ENCODE data around the gene MAP4K5.
"Not testable (repeated sequence)": the region's sequence is repeated elsewhere in the genome, so short reads cannot be mapped to it uniquely, and the experiment has no call there.

Gene MAP4K5

DNA sequence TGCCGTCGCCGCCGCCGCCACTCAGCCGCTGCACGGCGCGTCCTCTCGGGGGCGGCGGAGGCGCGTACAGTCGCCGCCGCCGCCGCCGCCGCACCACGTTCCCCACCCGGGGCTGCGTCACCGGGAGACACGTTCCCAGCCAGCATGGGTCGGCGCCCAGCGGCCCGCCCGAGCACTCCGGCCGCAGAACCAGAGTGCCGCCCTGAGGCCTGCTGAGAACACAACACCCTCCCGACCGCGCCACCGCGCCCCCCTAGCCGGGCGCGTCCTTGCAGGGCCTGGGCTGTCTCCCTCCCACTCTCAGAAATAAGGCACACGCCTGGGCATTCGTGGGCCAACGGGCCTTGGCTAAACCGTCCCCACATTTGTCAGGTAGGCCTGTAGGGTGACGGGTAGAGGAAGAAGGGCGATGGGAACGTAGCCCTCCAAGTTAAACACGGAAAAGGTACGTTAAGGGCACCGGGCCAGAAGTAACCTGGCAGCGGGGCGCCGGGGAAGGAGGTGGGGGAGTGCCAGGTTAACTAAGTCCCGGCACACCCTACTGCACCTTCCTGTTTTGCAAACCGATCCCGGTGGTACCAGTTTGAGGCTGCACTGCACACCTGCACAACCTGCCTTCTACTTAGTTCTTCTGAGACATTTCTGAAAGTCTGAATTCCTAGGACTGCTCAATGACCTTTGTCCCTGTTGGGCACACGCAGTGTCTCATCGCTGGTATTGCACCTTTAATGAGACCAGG is at the start of gene MAP4K5:
Gene MAP4K5, minus strand, starts transcription at position 68 of the 739 bp plus-strand sequence. CDS start 520 bp downstream, outside the sequence.
- DNase-seq (ENCODE audit: low read depth in 3 of 3) = peak; percentile 74 to 89 (median 84)

DNA sequence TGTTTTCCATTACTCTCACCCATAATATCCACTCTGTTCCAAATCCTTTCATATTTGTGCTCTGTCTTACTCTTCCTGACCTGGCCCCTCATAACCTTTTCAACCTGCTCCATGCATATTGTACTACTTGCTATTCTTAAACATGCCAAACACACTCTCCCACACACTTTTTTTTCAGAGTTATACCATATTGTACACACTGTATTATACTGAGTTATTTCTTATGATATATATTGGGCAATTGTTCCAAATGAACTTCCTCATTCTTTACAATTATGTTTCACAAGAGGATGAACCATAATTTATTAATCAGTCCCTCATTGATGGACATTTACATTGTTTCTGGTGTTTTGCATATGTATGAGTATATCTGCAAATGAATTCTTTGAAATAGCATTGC is 46.1 kb upstream of the MAP4K5 start:
- DNase-seq (ENCODE audit: low read depth in 3 of 3) = no peak

DNA sequence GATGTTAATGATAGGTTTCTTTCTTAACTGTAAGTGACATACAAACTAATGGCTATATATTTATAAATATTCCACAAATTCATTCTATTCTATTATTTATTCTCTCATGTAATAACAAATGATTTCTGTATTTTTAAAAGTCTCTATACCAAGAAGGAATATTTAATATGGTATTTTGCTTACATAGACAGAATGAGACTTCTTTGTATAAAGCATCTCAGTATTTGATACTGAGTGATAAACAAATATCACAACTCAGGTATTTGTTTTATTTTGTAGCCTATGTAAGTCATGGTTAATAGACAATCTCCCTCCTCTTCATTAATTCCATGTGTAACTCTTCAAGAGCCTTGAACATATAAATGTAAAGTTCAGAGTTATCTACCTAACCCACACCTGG is 45.6 kb upstream of the MAP4K5 start:
- DNase-seq (ENCODE audit: low read depth in 3 of 3) = no peak

DNA sequence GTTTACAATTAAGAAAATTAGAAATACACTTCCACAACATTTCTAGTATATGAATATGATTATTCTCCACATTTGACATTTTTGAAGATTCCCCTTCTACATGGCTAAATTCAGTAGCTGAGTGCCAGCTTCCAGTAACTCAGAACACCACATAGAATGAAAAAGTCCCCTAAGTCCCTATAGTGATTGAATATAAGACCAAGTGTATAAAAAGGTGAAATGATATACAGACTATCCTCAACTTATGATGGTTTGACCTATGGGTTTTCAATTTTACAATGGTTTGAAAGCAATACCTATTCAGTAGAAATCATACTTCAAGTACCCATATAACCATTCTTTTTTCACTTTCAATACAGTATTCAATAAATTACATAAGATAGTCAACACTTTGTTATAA is 43.4 kb upstream of the MAP4K5 start:
- no peak for DNase-seq (ENCODE audit: low read depth in 3 of 3)

DNA sequence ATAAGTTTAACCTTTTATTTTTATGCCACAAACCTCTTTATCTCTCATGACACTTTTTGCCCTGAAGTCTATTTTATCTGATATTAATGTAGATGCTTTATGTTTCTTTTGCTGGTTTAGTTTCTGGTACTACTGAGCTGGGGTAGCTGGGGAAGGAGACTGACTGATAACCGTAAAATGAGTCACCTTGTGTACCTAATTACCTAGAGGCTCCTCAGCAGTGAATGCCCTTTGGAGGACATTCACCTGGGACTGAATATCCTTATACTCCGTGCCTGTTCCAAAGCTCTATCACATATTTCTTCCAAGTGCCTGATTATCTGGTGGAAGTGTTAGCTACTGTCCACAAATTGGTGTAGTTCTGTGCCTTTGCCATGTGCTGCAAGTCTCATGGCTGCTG is 41.5 kb upstream of the MAP4K5 start:
- no peak for DNase-seq (ENCODE audit: low read depth in 3 of 3)

DNA sequence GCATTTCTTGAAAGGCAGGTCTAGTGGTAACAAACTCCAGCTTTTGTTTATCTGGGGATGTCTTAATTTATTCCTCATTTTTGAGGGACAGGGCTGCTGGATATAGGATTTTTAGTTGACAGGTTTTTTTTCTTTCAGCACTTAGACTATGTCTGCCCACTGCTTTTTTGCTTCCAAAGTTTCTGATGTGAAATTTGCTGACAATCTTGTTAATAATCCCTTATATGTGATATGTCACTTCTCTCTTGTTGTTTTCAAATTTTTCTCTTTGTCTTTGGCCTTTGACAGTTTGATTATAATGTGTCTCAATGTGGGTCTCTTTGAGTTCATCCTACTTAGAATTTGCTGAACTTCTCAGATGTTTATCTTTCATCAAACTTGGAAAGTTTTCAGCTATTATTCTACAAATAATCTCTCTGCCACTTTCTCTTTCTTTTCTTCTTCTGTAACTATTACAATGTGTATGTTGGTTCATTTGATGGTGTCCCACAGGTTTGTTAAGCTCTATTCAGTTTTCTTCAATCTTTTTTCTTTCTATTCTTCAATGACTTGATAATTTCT is 37.4 kb upstream of the MAP4K5 start:
- no peak for DNase-seq (ENCODE audit: low read depth in 3 of 3)

DNA sequence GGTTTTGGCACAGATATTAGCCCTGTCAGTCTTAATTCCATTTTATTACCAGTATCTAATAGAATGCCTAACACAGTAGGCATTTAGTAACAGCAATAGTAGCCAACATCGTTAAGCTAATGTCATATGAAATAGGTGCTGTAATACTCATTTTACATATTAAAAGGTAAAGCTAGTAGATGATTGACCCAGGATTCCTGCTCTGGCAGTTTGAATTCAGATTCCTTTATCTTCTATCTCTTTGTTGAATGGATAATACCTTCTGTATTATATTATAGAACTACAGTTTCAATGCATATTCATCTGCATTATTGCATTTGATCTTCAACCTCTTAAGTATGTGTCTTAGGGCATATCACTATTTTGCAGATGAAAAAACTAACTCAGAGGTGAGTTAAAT is 30.5 kb upstream of the MAP4K5 start:
- DNase-seq (ENCODE audit: low read depth in 3 of 3) = no peak

DNA sequence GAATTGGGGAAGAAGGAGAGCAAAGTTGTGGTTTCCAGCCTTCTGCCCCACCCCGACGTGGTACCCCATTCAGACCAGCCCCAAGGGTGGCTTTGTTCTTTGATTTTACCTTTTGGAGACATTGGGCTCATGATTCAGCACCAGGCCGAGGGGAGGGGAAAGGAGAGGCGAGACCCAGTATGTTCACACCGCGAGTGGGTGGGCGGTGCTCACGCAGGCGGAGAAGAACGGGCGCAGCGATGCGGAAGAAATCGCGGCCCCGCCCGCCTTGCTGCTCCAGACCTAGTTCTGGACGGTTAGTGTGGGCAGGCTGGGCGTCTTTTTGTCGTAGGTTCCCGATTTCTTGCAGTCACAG is 28.5 kb upstream of the MAP4K5 start:
- peak; percentile 31 to 58 (median 40) for DNase-seq (ENCODE audit: low read depth in 3 of 3)

DNA sequence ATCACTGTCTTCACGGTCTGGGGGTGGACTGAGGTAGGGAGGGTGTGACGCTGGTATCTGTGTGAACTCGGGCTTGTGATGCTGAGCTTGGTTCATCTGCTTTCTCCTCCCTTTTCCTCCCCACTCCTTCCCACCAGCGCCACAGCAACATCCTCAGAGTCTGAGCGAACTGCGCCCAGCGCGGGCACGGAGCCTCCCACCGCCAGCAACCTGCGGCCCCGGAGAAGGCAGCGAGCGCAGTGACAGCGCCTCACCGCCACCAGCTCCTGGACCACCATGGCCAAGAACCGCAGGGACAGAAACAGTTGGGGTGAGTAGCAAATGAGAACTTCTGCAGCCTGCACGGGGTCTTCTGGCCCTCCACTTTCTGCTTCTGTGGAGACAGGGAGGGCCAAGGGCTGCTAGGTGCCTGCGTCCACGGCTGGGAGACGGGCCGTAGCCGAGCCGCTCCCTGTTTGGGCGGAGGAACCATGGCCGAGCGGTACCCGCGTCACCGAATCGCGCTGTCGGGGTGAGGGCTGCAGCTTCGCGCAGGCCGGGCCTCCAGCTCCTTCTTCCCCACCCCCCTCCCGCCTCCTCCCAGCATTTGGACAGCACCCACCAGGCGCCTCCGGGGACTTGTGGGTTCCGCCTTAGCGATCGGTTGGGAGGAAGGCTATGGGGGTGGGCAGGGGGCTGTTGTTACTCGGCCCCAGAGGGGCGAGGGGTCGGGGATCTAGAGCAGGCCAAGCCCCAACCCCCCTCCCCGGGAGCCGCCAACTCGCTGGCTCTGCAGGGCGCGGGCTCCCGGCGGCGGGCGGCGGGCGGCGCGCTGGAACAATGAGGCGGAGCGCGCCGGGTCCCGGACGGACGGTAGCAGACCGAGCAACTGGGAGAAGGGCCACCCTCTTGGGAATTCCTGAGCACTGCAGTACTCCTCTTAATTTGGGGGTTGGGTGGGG is 27.9 kb upstream of the MAP4K5 start, which contains the start of gene ATL1:
Gene ATL1, plus strand, starts transcription at position 156 of the 941 bp plus-strand sequence. Its CDS starts 121 bp downstream, at position 277.
- peak in 2 of 3 experiments; percentile 3 to 40 for DNase-seq (ENCODE audit: low read depth in 3 of 3)

DNA sequence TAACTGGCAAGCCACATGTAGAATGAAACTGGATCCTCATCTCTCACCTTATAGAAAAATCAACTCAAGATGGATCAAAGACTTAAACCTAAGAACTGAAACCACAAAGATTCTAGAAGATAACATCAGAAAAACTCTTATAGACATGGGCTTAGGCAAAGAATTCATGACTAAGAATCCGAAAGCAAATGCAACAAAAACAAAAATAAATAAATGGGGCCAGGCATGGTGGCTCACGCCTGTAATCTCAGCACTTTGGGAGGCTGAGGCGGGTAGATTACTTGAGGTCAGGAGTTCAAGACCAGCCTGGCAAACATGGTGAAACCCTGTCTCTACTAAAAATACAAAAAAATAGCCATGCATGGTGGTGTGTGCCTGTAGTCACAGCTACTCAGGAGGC is 20.4 kb upstream of the MAP4K5 start:
- not testable (repeated sequence) for DNase-seq (ENCODE audit: low read depth in 3 of 3)

DNA sequence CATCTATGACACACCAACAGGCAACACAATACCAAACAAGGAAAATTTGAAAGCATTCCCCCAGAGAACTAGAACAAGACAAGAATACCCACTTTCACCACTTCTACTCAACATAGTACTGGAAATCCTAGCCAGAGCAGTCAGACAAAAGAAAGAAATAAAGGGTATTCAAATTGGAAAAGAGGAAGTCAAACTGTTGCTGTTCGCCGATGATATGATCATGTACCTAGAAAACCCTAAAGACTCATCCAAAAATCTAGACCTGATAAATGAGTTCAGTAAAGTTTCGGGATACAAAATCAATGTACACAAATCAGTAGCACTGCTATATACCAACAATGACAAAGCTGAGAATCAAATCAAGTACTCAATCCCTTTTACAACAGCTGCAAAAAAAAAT is 19.5 kb upstream of the MAP4K5 start:
- DNase-seq (ENCODE audit: low read depth in 3 of 3) = no peak

DNA sequence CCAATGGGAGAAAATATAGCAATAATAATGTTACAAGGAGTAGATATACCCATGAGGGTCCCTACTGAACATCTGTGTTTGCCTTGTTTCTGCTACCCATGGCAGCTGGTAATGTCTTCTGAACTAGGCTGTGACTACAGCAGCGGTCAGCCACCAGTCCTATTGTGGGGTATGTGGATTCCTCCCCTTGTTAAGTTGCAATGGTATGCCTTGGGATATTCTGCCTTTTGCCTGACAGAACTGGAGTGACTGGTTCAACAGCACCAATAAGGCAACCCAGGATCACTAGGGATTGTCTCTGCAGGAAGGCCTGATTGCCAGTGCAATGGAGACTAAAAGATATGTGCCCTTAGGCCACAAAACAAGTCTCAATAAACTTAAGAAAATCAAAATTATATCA is 17.9 kb upstream of the MAP4K5 start:
- no peak for DNase-seq (ENCODE audit: low read depth in 3 of 3)

DNA sequence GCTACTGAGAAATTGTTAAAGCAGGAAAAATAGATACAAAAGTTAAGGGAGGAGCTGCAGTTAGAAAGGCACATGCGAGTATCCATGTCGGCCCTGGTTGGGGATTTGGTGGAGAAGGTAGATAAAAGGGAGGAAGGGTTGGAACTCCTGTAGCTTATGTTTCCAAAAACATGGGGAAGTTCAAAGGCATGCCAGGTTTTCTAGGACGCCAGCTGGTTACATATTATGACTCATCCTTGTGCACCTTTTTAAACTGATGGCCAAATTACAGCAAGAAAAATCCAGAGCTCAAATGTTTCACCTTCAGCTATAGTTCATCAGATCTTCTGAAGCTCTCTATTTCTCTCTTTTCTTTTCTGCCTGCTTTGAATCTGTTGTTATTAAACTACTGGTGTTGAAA is 13.2 kb upstream of the MAP4K5 start:
- DNase-seq (ENCODE audit: low read depth in 3 of 3) = no peak

DNA sequence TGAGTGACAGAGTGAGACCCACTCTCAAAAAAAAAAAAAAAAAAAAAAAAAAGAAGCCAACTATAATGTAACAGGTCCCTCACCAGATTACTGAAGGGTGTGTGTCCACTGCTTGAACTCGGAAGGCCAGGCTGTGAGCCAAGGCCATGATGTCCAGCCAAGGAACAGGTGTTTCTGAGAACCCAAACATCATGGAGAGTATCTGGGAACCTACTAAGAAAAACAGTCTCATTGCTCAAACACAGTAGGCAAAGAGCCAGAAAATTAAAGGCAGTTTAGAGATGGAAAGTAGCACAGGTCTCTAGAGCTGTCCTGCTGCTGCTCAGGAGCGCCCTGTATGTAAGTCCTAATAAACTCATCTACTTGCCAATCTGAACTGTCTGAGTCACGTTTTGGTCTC is 12.5 kb upstream of the MAP4K5 start:
- no peak for DNase-seq (ENCODE audit: low read depth in 3 of 3)

DNA sequence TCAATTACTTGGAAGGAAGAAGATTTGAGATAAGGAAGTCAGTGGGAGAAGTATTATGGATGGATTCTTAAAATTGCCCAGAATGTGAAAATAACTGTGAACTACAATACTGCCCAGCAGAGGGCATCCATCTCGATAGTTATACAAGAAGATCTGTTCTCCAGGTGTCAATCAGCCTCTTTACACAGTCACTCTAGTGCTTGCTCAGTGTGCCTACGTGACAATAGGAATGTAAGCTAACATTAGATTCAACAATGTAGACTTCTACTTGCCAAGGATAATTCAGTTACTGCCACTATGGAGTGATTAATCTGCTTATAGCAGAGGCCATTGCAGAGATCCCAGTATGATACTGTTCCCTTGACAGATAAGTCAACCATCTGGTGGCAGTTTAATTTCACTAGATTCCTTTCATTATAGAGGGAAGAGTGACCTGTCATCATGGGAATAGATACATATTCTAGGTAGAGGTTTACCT is 10.6 kb upstream of the MAP4K5 start:
- DNase-seq (ENCODE audit: low read depth in 3 of 3) = peak in 1 of 3 experiments; percentile 27

DNA sequence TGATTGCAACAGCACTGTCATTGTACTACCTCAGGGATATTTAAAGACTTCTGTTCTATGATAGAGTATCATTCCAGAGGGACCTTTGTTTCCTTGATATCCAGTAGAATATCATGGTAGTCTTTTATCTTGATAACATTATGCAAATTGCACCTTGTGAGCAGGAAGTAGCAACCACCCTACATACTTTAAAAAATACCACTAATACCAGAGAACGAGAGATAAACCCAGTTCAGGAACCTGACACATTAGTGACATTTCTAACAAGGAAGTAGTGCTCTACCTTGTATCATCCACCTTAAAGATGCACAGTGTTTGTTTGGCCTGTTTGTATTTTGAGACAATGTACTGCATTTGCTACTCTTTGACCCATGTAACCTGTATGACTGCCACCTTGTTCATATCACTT is 8.8 kb upstream of the MAP4K5 start:
- no peak for DNase-seq (ENCODE audit: low read depth in 3 of 3)

DNA sequence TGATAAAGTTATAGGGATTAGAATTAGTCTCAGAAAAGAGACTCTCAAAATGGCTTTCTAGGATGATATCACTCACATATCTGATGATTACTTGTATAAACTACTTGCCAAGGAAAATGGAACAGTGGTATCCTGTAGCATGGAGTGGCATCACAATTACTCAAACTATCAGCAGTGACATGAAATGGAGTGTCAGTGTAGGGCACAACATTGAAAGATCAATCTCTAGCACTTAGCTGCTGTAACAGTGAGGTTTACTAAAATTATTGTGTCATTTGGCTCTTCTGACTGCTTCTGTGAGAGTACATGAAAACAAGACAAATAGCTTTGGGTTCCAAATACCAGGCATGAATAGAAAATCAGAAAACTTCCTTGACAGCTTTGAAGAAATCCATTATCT is 6.7 kb upstream of the MAP4K5 start:
- DNase-seq (ENCODE audit: low read depth in 3 of 3) = no peak

DNA sequence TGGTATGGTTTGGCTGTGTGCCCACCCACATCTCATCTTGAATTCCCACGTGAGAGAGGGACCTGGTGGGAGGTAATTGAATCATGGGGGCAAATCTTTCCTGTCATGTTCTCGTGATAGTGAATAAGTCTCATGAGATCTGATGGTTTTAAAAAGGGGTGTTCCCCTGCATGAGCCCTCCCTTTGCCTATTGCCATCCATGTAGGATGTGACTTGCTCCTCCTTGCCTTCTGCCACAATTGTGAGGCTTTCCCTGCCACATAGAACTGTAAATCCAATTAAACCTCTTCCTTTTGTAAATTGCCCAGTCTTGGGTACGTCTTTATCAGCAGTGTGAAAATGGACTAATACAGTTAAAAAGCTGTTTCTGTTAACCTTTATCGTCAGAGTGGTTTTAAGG is 5.7 kb upstream of the MAP4K5 start:
- DNase-seq (ENCODE audit: low read depth in 3 of 3) = not testable (repeated sequence)

DNA sequence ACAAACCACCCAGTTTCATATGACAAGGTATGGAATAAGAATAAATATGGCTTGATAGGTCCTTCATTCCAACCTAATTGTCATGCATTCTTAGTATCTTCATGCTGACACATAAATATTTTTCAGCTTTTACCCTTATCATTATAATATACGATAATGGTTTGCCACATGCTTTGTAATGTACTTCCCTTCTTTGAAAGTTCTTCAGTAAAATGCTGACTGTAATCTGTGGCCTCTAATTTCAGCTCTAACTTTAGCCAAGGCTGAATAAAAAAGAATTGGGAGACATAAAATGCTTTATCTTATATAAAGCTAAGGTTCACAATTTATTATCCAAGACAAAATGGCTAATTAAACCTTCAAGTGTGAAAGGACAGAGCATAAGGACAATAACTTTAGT is 2.6 kb upstream of the MAP4K5 start:
- DNase-seq (ENCODE audit: low read depth in 3 of 3) = no peak

DNA sequence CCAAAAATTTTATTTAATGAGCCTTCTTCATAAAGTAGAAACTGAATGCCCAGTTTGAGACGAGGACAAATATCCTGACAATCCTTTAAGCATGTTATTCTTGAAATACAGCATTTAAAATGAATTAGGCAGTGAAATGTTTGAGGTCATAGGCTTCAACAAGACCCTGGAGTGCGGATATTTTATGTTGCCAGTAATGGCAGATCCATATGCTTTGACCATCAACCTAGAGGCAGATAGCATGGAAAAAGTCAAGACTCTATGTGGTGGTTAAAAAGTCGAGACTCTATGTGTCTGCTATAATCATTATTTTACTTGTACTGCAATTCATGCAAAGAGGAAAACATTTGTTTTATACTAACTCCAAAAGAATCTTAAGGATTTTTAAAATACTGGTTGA is 2.0 kb upstream of the MAP4K5 start:
- no peak for DNase-seq (ENCODE audit: low read depth in 3 of 3)

DNA sequence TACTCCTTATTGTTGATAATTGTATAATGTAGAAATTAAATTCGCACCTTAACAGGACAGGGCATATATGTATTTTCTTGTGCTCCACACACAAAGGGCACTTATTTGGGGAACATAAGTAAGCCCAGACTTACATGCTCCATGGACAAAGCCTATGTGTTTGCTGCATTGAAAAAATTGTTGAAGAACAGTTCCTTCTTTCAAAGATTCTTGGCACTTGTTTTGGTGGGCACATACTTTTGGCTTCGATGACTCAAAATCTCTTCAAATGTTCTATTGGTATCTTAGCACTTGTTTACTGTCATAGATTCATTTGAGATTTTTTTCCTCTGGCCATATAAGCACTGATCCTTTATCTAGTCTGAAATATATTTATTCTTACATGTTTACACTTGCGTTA is 1.4 kb upstream of the MAP4K5 start:
- no peak for DNase-seq (ENCODE audit: low read depth in 3 of 3)

DNA sequence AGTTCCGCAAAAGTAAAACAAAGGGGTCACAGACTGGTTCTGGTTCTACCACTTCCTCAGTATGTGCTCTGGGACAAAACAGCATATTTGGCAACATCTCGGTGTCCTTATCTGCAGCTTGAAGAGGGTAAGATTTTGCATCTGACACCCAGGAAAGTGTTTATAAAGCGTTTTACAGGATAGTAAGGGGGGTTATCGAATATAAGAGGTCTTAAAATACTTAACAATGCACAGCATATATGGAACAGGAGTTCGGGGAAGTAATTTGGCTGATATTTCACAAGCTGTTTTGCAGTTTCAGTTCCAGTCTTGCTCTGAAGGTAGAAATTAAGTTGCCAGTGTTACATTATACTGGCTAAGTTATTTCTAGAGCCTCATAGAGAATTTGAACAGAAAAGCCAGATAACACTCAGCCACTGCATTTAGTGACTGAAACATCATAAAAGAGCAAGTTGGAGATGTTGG is 904 bp upstream of the MAP4K5 start:
- DNase-seq (ENCODE audit: low read depth in 3 of 3) = no peak

All from stimulated activated CD4-positive, alpha-beta T cell treated with anti-CD3 and anti-CD28 coated beads, TNF-alpha, amount 100 ng/mL, for 24 hours (primary cell).